KBM-7 (cell line): ENCODE data around the gene PAF1.

Experiments used
- DNase-seq: peaks from one replicate; pipeline ENCODE4 v3.0.0-alpha.2; 2015
- in situ Hi-C: fragments of 300-500 bp; cut with MboI; formaldehyde crosslinking; loops from 2 replicates; pipeline ENCODE4 v1.14.3; 2020; ENCODE audit warnings: low sequenced_read_pairs, low pct_unique_long_range_greater_than_20kb, mixed read lengths

The PAF1 gene

DNA sequence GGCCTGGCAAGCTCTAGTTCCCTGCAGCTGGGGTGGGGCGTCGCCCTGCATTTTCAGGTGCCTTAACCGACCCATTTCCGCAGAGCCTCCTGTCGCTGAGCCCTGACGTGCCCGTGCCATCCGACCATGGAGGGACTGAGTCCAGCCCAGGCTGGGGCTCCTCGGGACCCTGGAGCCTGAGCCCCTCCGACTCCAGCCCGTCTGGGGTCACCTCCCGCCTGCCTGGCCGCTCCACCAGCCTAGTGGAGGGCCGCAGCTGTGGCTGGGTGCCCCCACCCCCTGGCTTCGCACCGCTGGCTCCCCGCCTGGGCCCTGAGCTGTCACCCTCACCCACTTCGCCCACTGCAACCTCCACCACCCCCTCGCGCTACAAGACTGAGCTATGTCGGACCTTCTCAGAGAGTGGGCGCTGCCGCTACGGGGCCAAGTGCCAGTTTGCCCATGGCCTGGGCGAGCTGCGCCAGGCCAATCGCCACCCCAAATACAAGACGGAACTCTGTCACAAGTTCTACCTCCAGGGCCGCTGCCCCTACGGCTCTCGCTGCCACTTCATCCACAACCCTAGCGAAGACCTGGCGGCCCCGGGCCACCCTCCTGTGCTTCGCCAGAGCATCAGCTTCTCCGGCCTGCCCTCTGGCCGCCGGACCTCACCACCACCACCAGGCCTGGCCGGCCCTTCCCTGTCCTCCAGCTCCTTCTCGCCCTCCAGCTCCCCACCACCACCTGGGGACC, 16.9 kb upstream of the PAF1 start:
- in situ Hi-C loops: no loop called here
- DNase-seq: peak; percentile 20

DNA sequence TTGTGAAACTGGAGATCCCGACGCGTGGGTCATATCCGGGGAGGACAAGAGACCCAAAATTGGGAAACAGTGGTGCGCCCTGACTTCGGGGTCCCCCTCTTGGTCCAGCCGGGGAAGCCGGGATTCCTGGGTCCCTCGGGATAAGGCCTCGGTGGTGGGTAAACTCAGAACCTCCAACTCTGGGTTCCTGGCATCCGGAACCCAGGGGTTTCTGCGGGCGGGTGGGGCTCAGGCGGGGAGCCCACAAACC, 16.4 kb upstream of the PAF1 start:
- in situ Hi-C loops: no loop called here

GRCh38 chr19:39406656-39407409, 15.9 kb upstream of the PAF1 start, which contains the start of gene ZFP36:
Gene ZFP36 (plus strand): TSS chr19:39406847. CDS start chr19:39406905, 58 bp downstream.
- DNase-seq: peak; percentile 74
- in situ Hi-C loops: no loop called here

More for the DNA sequence above, 16.4 kb upstream of the PAF1 start:
- no peak for DNase-seq

- in situ Hi-C loops: no loop called here
- peak; percentile 67 for DNase-seq
Observed at GRCh38 chr19:39405958-39406655, 15.2 kb upstream of the PAF1 start.

DNA sequence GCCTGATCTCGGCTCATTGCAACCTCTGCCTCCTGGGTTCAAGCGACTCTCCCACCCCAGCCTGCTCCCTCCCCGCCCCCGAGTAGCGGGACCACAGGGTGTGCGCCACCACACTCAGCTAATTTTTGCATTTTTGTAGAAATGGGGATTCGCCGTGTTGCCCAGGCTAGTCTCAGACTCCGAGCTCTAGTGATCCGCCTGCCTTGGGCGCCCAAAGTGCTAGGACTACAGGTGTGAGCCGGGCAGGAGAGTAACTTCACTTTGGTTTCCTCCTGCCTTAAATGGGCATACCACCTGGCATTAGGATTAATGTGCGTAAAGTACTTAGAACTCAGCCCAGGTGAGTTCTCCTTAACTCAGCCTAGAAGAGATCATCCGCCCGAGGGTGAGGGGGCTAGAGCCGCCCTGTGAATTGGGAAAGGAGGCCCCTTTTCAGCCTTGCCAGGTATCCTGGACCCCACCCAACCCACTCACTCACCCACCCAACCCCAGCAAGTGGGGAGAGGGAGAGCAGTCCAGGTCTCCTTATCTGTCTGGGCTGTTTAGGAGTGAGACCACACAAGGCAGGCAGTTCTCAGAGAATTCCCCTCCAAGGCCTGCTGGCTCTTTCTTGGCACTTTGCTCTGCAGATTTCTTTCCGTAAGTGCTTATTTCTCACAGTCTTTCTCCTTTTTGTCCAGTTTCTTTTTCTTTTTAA, 14.5 kb upstream of the PAF1 start:
- in situ Hi-C loops: no loop called here
- no peak for DNase-seq

- in situ Hi-C loops: no loop called here
- peak; percentile 89 for DNase-seq
Observed at GRCh38 chr19:39403331-39404312, 12.7 kb upstream of the PAF1 start.

- peak; percentile 93 for DNase-seq
- in situ Hi-C loops: no loop called here
Observed at GRCh38 chr19:39402346-39403300, 11.7 kb upstream of the PAF1 start.

DNA sequence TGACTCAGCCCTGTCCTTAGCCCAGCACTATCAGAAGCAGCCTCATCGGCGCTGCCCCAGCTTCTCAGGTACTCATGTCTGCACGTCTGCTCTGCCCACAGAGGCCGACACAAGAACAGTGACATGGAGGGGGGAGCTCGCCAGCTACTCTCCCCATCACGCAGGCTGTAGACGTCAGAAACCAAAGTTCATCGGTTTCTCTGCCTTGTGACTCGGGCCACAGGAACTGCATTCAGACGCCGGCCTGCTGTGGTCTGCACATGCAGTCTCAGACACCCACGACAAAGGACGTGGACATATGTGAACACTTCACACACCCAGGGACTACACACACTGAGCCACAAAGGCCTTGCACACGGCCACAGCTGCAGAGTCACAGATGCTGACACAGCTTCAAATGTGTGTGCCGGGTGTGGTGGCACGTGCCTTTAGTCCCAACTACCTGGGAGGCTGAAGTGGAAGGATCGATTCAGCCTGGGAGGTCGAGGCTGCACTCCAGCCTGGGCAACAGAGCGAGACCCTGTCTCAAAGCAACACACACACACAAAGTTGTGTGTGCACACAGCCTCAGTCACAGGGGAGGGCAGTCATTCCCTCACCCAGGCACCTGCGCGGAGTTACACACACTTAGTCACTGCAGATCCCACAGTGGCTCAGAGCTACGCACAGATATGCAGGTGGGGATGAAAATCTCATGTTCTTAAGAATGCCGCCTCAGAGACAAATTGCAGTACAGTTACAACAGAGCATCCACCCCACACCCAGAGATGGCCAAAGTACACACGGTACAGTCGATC, 10.8 kb upstream of the PAF1 start:
- DNase-seq: peak; percentile 42
- in situ Hi-C loops: no loop called here

DNA sequence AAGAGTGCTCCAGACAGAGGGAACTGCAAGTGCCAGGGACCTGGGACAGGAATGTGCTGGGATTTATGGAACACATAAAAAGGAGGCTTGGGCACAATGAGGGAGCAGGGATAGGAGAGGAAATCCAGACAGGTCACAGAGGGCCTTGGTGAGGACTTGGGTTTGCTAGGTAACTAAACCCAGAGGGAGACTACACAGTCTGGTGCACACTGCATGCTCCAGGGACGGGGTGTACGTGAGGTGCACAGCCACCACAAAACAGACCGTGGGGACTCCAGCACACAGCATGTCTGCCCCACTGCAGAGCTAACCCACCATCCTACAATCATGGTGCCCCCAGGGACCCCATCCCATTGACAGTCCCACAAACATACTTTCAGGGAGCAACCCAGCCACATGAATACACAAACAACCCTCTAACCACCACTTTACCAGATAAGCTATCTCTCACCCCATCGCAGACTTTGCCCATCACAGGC, 10.2 kb upstream of the PAF1 start:
- in situ Hi-C loops: no loop called here
- DNase-seq: no peak

DNA sequence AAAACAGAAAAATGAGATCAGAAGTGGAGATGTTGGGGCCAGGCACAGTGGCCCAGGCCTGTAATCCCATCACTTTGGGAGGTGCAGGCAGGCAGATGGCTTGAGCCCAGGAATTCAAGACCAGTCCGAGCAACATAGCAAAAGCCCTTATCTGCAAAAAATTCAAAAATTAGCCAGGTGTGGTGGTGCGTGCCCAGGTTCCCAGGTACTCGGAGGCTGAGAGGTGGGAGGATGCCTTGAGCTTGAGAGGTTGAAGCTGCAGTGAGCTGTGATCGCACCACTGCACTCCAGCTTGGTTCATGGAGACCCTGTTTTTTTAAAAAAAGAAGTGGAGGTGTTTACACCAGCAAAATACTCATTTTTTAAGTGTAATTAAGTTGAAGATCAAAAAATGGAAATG, 9.2 kb upstream of the PAF1 start:
- DNase-seq: no peak
- in situ Hi-C loops: no loop called here

DNA sequence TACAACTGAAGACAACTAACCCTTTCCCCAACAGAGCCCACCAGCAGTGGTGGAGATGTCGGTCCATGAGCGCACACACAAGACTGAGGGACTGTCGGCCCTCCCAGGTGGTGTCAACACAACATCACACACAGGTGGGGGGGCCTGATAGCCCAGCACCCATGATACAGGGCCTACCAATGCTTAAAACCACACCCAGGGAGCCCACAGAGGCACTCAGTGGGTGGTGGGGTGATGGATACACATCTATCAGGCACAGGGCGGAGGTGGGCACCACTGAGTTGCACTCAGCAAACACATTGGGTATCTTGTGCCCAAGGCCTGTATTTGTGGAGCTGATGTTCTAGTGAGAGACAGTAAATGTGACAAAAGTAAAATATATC, 8.8 kb upstream of the PAF1 start:
- in situ Hi-C loops: no loop called here
- DNase-seq: no peak

GRCh38 chr19:39398297-39398864, 7.5 kb upstream of the PAF1 start:
- in situ Hi-C loops: no loop called here

GRCh38 chr19:39397360-39398296, 6.7 kb upstream of the PAF1 start:
- DNase-seq: peak; percentile 96

More at GRCh38 chr19:39398297-39398864, 7.5 kb upstream of the PAF1 start:
- peak; percentile 76 for DNase-seq

DNA sequence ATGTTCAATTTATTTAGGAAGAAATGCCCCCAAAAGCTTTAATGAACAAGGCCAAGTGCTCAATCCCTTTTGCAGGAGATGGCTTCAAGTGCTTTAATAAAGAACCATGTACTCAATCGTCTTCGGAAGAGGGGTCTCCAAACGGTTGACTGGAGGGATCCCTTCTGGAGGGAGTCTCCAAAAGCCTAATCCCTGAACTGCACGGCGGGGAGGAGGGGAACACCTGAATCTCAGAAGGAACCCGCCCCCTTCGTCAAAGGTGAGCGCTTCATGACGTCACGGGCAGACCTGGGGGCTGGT, 505 bp downstream of the PAF1 start:
- in situ Hi-C loops: no loop called here
- DNase-seq: no peak

More at GRCh38 chr19:39397360-39398296, 6.7 kb upstream of the PAF1 start:
- in situ Hi-C loops: no loop called here

DNA sequence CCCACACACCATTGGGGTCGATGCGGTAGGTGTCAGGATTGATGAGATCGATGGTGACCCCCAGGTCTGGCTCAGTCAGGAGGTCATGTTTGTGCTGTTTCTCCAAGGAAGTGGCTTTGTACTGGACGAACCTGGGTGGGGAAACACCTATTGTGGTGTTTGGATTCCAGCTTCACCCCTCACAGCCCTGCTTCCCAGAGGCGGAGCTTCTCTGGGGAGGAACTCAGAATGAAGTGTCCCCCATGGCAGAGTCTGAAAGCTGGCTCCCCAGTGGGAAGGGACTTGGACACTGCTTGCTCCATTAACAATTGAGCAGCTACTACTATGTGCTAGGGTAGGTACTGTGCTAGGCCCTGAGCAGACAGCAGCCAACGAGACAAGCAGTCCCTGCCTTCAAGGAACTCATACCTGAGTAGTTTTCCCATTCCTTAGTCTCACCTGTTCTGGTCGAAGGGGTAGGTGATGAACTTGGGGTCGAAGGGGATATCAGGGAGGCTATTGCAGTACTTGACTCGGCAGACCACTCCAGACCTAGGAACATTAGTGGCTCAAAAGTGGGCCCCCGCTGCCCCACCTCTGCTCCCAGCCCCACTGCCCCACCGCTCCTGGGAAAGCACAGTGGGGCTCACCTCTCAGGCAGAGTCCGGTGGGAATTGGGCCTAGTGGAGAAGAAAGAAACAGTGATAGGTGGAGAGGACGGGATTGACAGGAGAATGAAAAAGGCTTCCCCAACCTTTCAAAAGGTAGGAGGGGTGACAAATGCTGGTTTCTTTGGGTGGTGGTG, 1.1 kb downstream of the PAF1 start:
- no peak for DNase-seq
- in situ Hi-C loops: no loop called here
